Neural cell (in vitro differentiated cells): ENCODE data around the gene RAD50.

Experiments used
- CTCF ChIP-seq: fragments of 450-650 bp; IDR thresholded peaks from 2 replicates; pipeline ENCODE4 v1.5.1; 2014; ENCODE audit warnings: antibody characterized with exemption, mild to moderate bottlenecking, moderate library complexity; ENCODE audit not compliant: poor library complexity, severe bottlenecking
- RAD21 ChIP-seq: fragments of 450-650 bp; conservative IDR thresholded peaks from 2 replicates; pipeline ENCODE4 v1.6.1; 2014; ENCODE audit warnings: antibody characterized with exemption, mild to moderate bottlenecking, moderate library complexity
- SMC3 ChIP-seq: fragments of 450-650 bp; conservative IDR thresholded peaks from 2 replicates; pipeline ENCODE4 v1.6.1; 2014; ENCODE audit warnings: antibody characterized with exemption, mild to moderate bottlenecking, moderate library complexity; ENCODE audit not compliant: poor library complexity

- no peak for TF ChIP-seq CTCF
- TF ChIP-seq RAD21, result no peak
- TF ChIP-seq SMC3, result no peak
Observed at GRCh38 chr5:132640613-132641012, 83.8 kb downstream of the RAD50 start.
